T-helper 9 cell (primary cell): Measurements from ENCODE around the gene SH3BP4.

Experiments used
- DNase-seq: peaks from one replicate; pipeline ENCODE4 v3.0.0-alpha.2; 2020

Gene SH3BP4

GRCh38 chr2:234949762-234950434 is 1.9 kb upstream of the SH3BP4 start:
- DNase-seq = no peak

DNA sequence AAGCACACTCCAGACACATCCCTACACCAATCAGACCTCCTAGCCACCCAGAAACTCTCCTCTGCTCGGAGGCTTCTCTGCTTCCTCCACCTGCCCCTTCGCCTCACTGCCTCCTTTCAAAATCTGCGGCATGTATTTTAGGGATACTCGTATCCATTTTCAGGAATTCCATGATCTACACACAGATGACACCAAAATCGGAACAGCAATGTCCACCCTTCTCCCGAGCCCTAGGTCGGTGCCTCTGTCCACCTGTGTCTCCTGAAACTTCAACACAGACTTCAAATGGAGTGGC is 1.4 kb upstream of the SH3BP4 start:
- DNase-seq = no peak

GRCh38 chr2:234950730-234951663 is 820 bp upstream of the SH3BP4 start:
- DNase-seq = no peak

DNA sequence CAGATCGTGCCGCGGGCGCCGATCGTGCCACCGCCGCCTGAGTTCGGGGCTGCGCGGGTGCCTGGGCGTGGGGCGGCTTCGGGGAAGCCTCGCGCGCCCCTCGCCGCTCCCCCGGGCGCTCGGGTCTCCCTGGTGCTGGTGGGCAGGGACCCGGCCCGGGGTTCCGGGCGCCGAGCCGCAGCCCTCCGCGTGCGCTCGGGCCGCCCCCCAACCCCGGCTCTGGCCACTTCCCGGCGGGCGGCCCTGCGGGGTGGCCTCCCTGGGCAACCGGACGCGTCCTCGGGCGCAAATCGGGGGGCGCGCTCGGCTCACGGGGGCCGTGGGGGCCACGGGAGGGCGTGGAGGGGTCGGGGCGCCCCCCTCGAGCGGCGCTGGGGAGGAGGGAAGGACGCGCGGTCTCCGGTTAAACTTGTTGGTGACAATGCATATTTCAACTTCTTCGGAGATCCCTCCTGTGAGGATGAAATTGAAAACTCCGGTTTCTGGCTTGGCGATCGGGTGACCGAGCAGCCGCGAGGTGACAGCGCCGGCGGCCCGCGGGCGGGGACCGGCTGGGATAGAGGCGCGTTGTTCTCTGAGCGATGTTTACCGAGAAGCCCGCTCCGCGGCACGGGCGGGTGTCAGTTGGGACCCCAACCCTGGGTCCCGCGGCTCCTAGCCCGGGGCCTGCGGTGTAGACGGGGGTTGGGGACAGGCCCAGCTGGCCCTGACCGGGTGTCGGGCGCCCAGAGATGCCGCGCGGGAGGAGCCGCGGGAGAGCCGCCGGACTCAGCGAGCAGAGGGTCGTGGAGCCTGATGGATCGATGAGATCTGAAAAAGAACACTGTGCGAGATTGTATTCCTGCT is 676 bp downstream of the SH3BP4 start:
- DNase-seq = no peak

DNA sequence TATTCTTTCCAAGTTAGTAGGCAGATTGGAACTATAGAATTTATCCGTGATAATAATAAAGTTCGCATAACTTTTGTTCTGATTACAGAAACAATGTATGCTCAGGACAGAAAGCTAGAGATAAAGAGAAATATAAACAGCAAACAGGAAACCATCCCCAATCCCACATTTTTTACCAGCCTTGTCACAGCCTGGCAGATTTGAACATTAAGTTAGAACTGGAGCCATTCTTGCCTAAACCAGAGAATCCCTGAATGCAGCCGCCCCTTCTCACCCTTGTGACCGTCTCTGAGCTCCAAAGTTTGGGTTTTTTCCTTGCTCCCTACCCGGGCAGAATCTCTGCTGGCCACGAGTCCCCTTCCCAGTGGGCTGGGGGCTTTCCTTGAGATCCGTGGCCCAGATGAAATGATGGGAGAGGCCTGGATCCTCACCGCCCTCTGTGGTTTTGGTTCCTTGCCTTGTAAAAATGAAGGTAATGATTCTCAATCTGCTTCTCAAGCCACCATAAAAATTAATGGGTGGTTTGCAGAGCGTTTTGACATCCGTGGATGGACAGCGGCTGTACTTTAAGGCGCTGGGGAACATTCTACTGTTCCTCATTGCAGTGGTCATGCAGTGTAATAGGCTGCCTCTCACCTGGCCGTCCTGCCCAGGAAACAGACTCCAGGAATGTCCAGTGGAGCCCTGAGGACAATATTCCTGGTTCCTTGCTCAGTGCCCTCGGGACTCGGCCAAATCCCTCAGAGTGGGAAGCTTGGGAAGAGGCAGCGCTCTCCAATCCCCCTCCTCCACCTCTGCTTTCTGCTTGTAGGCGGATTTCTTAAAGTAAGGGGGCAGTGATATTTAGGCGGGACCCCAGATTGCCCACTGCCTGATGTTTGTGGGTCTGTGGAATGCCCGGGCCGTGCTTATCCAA is 1.6 kb downstream of the SH3BP4 start:
- DNase-seq = no peak

- no peak for DNase-seq
Measured at GRCh38 chr2:234954551-234954992, 2.8 kb downstream of the SH3BP4 start.

DNA sequence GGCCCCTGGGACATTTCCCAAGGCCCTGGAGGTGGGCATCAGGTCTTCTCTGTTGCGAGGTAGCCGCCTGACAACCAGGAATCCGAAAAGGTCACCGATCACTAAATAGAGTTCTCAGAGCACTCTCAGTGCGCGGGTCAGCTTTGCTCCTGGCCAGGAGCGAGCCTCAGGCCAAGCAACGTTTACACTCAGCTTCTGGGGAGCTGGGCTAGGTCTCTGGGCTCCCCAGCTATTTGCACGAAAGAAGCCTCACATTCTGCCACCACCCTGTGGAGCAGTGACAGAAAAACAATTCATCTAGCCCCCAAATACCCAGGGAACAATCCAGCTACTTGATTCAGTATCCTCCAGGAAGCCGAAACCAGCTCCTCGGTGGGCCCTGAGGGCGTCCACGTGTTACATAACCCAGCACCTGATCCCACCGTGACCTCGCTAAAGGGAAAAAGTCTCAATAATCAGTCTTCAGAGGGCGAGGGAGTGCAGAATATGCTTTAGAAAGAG is 3.3 kb downstream of the SH3BP4 start:
- no peak for DNase-seq

- DNase-seq = no peak
Measured at GRCh38 chr2:234955971-234956509, 4.2 kb downstream of the SH3BP4 start.

- no peak for DNase-seq
Measured at GRCh38 chr2:234957834-234958135, 6.0 kb downstream of the SH3BP4 start.

GRCh38 chr2:234958311-234958710 is 6.5 kb downstream of the SH3BP4 start:
- DNase-seq = no peak

- no peak for DNase-seq
Measured at GRCh38 chr2:234958746-234959395, 7.1 kb downstream of the SH3BP4 start.

GRCh38 chr2:234960175-234961088 is 8.6 kb downstream of the SH3BP4 start:
- no peak for DNase-seq

- DNase-seq = no peak
Measured at GRCh38 chr2:234961784-234962183, 10.0 kb downstream of the SH3BP4 start.

DNA sequence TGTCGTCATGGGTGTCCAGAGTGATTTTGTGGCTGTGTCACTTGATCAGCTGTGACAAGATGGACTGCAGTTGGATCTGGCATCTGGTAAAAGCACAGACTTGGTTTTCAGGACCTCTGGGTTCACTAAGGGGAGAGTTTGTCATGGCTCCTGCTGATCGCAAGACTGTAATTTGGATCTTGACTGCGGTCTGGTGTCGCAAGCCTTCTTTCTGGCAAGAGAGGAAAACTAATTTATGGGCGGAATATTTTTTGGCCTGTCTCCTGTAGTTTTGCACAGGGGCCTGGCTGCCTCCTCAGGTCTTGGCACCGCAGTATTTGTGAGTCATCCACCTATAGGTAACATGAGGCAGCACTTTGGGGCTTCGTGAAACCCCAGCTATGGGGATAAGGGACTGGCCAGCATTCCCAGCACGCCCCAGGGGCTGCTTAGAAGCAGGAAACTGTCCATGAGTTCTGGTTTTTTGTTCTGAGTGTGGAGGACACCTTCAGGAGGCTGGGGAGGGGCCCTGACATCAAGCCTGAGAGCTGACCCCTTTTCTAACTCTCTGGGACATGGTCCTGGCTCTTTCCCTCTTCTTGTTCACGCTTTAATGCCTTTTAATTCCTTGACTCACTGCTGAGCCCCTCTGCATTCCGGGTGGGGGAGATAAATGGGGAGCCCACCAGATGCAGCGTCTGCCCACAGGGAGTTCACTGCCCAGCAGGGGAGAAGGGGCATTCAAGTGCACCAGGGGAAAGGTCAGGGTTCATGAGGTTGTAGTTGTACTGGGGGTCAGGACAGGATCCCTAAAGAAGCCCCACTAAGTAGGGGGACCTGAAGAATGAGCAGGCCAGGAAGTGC is 12.2 kb downstream of the SH3BP4 start:
- DNase-seq = no peak

DNA sequence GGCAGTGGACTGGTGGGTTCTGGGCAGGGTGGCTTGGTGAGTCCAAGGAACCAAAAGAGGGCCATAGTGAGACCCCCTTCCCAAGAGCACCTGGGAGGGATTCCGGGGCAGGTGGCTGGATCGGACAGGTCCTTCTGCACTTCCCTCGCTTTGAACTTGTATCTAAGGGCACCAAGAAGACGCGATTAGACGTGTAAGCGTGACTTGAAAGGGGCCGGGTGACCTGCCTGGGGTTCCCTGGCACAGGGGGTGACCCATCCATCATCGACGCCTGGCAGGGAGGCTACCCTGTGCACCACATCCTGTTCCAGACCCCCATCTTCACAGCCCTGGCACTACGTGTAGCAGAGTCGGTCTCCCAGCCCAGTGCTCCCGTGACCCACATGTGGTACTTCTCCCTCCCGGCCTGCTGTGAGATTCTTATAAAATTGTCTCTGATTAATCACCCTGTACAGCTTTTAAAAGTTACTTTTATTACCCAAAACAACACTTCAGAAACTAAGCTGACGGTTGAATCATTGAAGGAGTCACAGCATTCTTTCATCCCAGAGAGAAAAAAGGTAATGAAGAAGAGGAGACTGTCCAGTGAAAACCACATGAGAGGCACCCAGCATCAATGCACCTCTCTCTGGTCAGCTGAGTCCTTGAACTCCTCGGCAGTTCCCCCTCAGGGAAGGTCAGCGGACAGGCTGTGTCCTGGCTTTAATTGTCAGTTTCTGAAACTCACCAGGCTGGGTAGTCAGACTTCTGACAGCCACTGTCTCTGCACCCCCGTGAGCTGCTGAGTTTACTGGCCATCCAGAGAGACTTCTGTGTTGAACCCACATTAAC is 13.0 kb downstream of the SH3BP4 start:
- DNase-seq = no peak

- no peak for DNase-seq
Measured at GRCh38 chr2:234966340-234966739, 14.5 kb downstream of the SH3BP4 start.

GRCh38 chr2:234967201-234967869 is 15.5 kb downstream of the SH3BP4 start:
- DNase-seq = no peak

GRCh38 chr2:234967870-234968208 is 16.0 kb downstream of the SH3BP4 start:
- no peak for DNase-seq
